ENCODE measurements around the gene XRCC4.
"Not testable (repeated sequence)": the region's sequence is repeated elsewhere in the genome, so short reads cannot be mapped to it uniquely, and the experiment has no call there.

The XRCC4 gene

DNA sequence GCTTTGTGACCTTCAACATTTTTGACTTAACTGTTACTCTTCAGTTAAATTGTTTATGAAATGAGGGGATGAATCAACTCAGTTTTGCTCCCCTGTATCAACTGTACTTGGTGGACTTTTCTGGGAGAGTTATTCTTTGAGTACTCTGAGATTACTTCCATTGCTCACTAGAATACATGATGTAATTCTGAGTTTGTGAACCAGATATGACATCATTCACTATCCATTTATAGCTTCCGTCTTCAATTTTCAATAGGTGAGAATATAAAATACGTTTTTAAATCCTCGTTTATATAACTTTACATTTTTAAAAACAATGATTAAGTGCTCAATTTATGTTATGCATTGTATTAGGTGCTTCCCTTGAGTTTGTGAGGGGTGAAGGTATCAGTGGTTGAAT is 71.0 kb downstream of the XRCC4 start:
- DNase-seq (ENCODE audit: extremely low read depth, low read depth) = no peak
- H3K4me3 ChIP-seq (replicated peaks; ENCODE audit: low read depth, low read length) = no peak overlapping the region
- TF ChIP-seq, protein P1, sequence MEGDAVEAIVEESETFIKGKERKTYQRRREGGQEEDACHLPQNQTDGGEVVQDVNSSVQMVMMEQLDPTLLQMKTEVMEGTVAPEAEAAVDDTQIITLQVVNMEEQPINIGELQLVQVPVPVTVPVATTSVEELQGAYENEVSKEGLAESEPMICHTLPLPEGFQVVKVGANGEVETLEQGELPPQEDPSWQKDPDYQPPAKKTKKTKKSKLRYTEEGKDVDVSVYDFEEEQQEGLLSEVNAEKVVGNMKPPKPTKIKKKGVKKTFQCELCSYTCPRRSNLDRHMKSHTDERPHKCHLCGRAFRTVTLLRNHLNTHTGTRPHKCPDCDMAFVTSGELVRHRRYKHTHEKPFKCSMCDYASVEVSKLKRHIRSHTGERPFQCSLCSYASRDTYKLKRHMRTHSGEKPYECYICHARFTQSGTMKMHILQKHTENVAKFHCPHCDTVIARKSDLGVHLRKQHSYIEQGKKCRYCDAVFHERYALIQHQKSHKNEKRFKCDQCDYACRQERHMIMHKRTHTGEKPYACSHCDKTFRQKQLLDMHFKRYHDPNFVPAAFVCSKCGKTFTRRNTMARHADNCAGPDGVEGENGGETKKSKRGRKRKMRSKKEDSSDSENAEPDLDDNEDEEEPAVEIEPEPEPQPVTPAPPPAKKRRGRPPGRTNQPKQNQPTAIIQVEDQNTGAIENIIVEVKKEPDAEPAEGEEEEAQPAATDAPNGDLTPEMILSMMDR (IDR thresholded peaks at IDR 0.05; ENCODE audit: low read depth, low read length, missing control alignments) = no peak

DNA sequence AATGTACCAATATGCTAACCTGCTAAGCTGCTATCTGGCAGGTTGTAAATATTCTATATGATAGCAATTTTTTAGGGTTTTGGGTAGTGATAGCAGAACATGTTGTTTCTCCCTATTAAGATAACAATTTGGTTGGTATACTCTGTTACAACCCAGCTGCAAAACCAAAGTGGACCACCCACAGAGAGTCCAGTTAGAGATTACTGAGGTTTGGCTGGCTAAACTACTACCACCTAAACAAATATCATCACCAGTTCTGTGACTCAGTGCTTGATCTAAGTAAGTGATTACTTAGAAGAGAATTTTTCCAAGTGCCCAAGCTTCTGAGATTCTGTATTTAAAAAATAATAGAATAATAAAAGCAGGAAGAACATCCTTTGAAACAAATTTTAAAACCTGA is 72.3 kb downstream of the XRCC4 start:
- no peak for DNase-seq (ENCODE audit: extremely low read depth, low read depth)
- no peak overlapping the region for H3K4me3 ChIP-seq (replicated peaks; ENCODE audit: low read depth, low read length)
- TF ChIP-seq, protein P1 (IDR thresholded peaks at IDR 0.05; ENCODE audit: low read depth, low read length, missing control alignments) = no peak

DNA sequence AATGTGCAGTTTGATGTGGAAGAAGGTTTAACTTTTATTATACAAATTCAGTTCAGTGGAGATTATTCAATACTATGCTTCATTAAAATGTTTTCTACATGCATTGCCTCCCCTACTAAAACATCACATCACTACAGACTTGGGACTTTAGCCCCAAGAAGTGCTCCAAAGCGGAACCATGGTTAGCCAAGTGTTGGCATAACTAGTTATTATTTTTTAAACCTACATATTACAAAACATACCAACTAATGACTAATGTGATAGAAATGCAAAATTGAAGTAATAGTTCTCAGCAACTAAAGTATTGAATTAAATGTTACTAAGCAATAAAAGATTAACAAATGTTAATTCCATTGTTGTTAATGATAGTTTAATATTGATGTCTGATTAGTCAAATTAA is 74.5 kb downstream of the XRCC4 start:
- no peak for DNase-seq (ENCODE audit: extremely low read depth, low read depth)
- TF ChIP-seq, protein P1 (IDR thresholded peaks at IDR 0.05; ENCODE audit: low read depth, low read length, missing control alignments) = no peak
- H3K4me3 ChIP-seq (replicated peaks; ENCODE audit: low read depth, low read length) = no peak overlapping the region

DNA sequence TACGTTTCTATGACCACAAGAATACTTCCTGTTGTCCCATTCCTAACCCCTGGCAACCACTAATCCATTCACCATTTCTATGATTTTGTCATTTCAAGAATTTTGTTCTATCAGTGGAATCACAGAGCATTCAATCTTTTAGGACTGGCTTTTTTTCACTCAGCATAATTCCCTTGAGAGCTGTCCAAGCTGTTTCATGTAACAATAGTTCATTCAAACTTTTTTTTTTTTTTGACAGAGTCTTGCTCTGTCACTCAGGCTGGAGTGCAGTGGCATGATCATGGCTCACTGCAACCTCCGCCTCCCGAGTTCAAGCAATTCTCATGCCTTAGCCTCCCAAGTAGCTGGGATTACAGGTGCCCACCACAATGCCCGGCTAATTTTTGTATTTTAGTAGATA is 75.6 kb downstream of the XRCC4 start:
- not testable (repeated sequence) for DNase-seq (ENCODE audit: extremely low read depth, low read depth); H3K4me3 ChIP-seq (replicated peaks; ENCODE audit: low read depth, low read length)

DNA sequence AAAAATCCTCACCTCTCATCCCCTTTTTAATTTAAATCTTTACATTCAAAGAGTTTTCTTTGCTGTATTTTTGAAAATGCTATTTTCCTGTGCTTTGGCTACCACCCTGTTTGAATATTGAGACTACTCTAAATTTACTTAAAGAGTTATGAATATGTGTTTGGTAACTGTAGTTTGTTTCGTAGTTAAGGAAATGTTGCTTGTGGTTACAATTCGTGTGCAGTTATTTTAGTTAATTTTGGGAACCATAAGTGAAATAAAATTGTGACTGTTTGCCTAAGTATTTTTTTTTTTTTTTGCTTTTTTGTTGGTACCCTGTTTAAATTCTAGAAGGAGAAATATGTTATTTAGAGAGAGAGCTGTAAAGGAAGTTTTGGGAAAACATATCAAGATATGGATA is 78.7 kb downstream of the XRCC4 start:
- TF ChIP-seq, protein P1 (IDR thresholded peaks at IDR 0.05; ENCODE audit: low read depth, low read length, missing control alignments) = no peak
- no peak overlapping the region for H3K4me3 ChIP-seq (replicated peaks; ENCODE audit: low read depth, low read length)
- DNase-seq (ENCODE audit: extremely low read depth, low read depth) = no peak

DNA sequence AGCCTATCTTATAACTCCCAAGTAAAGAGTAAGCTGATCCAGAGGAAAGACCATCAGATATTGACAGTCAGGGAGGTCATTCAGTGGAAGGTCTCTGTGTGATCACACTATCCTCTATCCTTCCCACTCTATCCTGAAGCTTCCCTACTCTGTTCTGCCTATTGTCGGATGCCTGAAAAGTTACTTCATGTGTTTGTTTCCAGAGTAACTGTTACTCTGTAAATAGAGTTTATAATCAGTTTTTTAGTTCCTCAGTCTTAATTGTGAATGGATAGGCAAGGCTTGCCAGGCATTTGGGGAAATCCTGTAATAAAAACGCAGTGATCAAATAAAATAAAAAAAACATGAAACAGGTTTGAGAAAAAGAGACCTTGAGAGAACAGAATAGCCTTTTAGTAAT is 79.8 kb downstream of the XRCC4 start:
- TF ChIP-seq, protein P1 (IDR thresholded peaks at IDR 0.05; ENCODE audit: low read depth, low read length, missing control alignments) = no peak
- DNase-seq (ENCODE audit: extremely low read depth, low read depth) = no peak
- H3K4me3 ChIP-seq (replicated peaks; ENCODE audit: low read depth, low read length) = no peak overlapping the region

DNA sequence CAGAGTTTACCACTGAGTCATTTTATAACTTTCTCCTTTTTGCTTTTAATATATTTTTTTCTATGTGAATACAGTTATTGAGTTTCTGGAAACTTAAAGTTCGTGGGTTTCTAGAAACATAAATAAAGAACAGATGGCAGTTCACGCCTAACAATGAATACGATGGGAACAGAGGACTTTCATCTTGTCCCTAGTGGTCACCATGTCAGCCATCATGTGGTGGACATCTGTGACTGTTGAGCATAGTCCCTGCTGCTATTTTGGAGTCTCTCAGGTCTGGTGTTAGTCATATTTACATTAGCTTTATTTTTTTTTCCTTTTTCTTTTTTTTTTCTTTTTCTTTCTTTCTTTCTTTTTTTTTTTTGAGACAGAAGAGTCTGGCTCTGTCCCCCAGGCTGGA is 85.3 kb downstream of the XRCC4 start:
- TF ChIP-seq, protein P1 (IDR thresholded peaks at IDR 0.05; ENCODE audit: low read depth, low read length, missing control alignments) = no peak
- peak; percentile 50 for DNase-seq (ENCODE audit: extremely low read depth, low read depth)

More for the DNA sequence above, 85.3 kb downstream of the XRCC4 start:
- no peak overlapping the region for H3K4me3 ChIP-seq (replicated peaks; ENCODE audit: low read depth, low read length)
